GM21786 (cell line): ENCODE measurements around the gene SLC22A2.

ENCODE experiments used
- ATAC-seq: cut with Tn5 transposase; IDR thresholded peaks from one replicate; pipeline ENCODE4 v1.9.1; 2021; ENCODE audit not compliant: unreplicated experiment

The SLC22A2 gene

GRCh38 chr6:160172704-160173103 lies 85.9 kb downstream of the SLC22A2 start:
- ATAC-seq, result no peak

GRCh38 chr6:160170018-160170680 lies 88.5 kb downstream of the SLC22A2 start:
- no peak for ATAC-seq

GRCh38 chr6:160167604-160168399 lies 90.8 kb downstream of the SLC22A2 start:
- ATAC-seq, result no peak
